Activated naive CD8-positive, alpha-beta T cell treated with anti-CD3 and anti-CD28 coated beads for 36 hours (primary cell): ENCODE measurements around the gene OR5M3. TPM values are rescaled to one million over a fixed set of nuclear protein-coding genes. Genes with fewer than 3 reads are reported as not detected.

ENCODE experiments used
- DNase-seq: peaks from one replicate; pipeline ENCODE4 v3.0.0; 2021
- H3K27ac Mint-ChIP-seq: one replicate; pipeline ENCODE4 v1.8.0; 2022; ENCODE audit warnings: mild to moderate bottlenecking, moderate library complexity, mixed read lengths
- H3K27me3 Mint-ChIP-seq: one replicate; pipeline ENCODE4 v1.8.0; 2022; ENCODE audit warnings: mild to moderate bottlenecking, mixed read lengths
- H3K36me3 Mint-ChIP-seq: one replicate; pipeline ENCODE4 v1.8.0; 2021; ENCODE audit warnings: mild to moderate bottlenecking, mixed read lengths
- H3K4me1 Mint-ChIP-seq: one replicate; pipeline ENCODE4 v1.8.0; 2021; ENCODE audit warnings: mixed read lengths
- H3K4me3 Mint-ChIP-seq: one replicate; pipeline ENCODE4 v1.8.0; 2022; ENCODE audit warnings: mild to moderate bottlenecking, moderate library complexity, mixed read lengths
- H3K9me3 Mint-ChIP-seq: one replicate; pipeline ENCODE4 v1.8.0; 2022; ENCODE audit warnings: mixed read lengths
- total RNA-seq, 2 experiments: library from RNA; stranded (reverse); gene quantifications; one replicate each; pipeline ENCODE4 v1.2.3, GENCODE V29; 2021

The OR5M3 gene
- total RNA-seq, result not detected

- Mint-ChIP-seq H3K27me3 (no peaks in the 10 kb centered on the region), H3K27ac (no peak within 1 kb of the TSS), H3K9me3 (peaks cover 3% of the 10 kb centered on the region), H3K4me3 (no peak within 1 kb of the TSS), H3K4me1 (no peaks in the 10 kb centered on the region), H3K36me3 (no peaks in the 10 kb centered on the region)
- no peak for DNase-seq
Observed at GRCh38 chr11:56473252-56473651, at the start of gene OR5M3. Gene OR5M3, minus strand, starts transcription at chr11:56473352. Its CDS starts 2,855 bp downstream, at chr11:56470497.

GRCh38 chr11:56522008-56522407 lies 48.9 kb upstream of the OR5M3 start:
- Mint-ChIP-seq H3K9me3 (peaks cover 3% of the 10 kb centered on the region), H3K4me3 (no peak overlapping the region), H3K27ac (no peak overlapping the region), H3K27me3 (no peaks in the 10 kb centered on the region), H3K36me3 (no peaks in the 10 kb centered on the region), H3K4me1 (no peaks in the 10 kb centered on the region)
- DNase-seq, result no peak

GRCh38 chr11:56513280-56513679 lies 40.1 kb upstream of the OR5M3 start:
- Mint-ChIP-seq H3K27me3 (no peaks in the 10 kb centered on the region), H3K4me3 (no peak overlapping the region), H3K27ac (no peak overlapping the region), H3K9me3 (peaks cover 2% of the 10 kb centered on the region), H3K36me3 (no peaks in the 10 kb centered on the region), H3K4me1 (no peaks in the 10 kb centered on the region)
- DNase-seq, result no peak

- Mint-ChIP-seq H3K9me3 (peaks cover 2% of the 10 kb centered on the region), H3K27me3 (no peaks in the 10 kb centered on the region), H3K27ac (no peak overlapping the region), H3K36me3 (no peaks in the 10 kb centered on the region), H3K4me3 (no peak overlapping the region), H3K4me1 (no peaks in the 10 kb centered on the region)
- DNase-seq, result no peak
Observed at GRCh38 chr11:56509439-56509838, 36.3 kb upstream of the OR5M3 start.

GRCh38 chr11:56497010-56497409 lies 23.9 kb upstream of the OR5M3 start:
- Mint-ChIP-seq H3K4me3 (no peak overlapping the region), H3K9me3 (peaks cover 2% of the 10 kb centered on the region), H3K27me3 (no peaks in the 10 kb centered on the region), H3K36me3 (no peaks in the 10 kb centered on the region), H3K4me1 (no peaks in the 10 kb centered on the region), H3K27ac (no peak overlapping the region)
- no peak for DNase-seq

GRCh38 chr11:56495117-56495516 lies 22.0 kb upstream of the OR5M3 start:
- H3K4me1 Mint-ChIP-seq, result no peaks in the 10 kb centered on the region
- H3K27me3 Mint-ChIP-seq, result no peaks in the 10 kb centered on the region
- H3K9me3 Mint-ChIP-seq, result peaks cover 2% of the 10 kb centered on the region
- no peak overlapping the region for H3K27ac Mint-ChIP-seq
- H3K36me3 Mint-ChIP-seq, result no peaks in the 10 kb centered on the region
- no peak for DNase-seq
- H3K4me3 Mint-ChIP-seq, result no peak overlapping the region

GRCh38 chr11:56491270-56491669 lies 18.1 kb upstream of the OR5M3 start, which contains the start of gene OR5M8:
Gene OR5M8, minus strand, starts transcription at chr11:56491370. Its CDS starts 0 bp downstream, at chr11:56491370.
- H3K27ac Mint-ChIP-seq, result no peak within 1 kb of the TSS

GRCh38 chr11:56486801-56487200 lies 13.6 kb upstream of the OR5M3 start:
- H3K36me3 Mint-ChIP-seq, result no peaks in the 10 kb centered on the region
- no peak for DNase-seq
- no peaks in the 10 kb centered on the region for H3K4me1 Mint-ChIP-seq
- no peak overlapping the region for H3K4me3 Mint-ChIP-seq
- no peaks in the 10 kb centered on the region for H3K27me3 Mint-ChIP-seq
- H3K9me3 Mint-ChIP-seq, result peaks cover 5% of the 10 kb centered on the region
- no peak overlapping the region for H3K27ac Mint-ChIP-seq

More at GRCh38 chr11:56491270-56491669, 18.1 kb upstream of the OR5M3 start, which contains the start of gene OR5M8:
- no peak within 1 kb of the TSS for H3K4me3 Mint-ChIP-seq
- DNase-seq, result no peak
- no peaks in the 10 kb centered on the region for H3K36me3 Mint-ChIP-seq
- peaks cover 3% of the 10 kb centered on the region for H3K9me3 Mint-ChIP-seq
- H3K27me3 Mint-ChIP-seq, result no peaks in the 10 kb centered on the region
- no peaks in the 10 kb centered on the region for H3K4me1 Mint-ChIP-seq

GRCh38 chr11:56474729-56475235 lies 1.6 kb upstream of the OR5M3 start:
- Mint-ChIP-seq H3K27ac (no peak overlapping the region), H3K4me3 (no peak overlapping the region), H3K27me3 (no peaks in the 10 kb centered on the region), H3K4me1 (no peaks in the 10 kb centered on the region), H3K9me3 (peaks cover 3% of the 10 kb centered on the region), H3K36me3 (no peaks in the 10 kb centered on the region)
- DNase-seq, result no peak

- Mint-ChIP-seq H3K27ac (no peak overlapping the region), H3K4me3 (no peak overlapping the region), H3K9me3 (peaks cover 3% of the 10 kb centered on the region), H3K36me3 (no peaks in the 10 kb centered on the region), H3K4me1 (no peaks in the 10 kb centered on the region), H3K27me3 (no peaks in the 10 kb centered on the region)
- no peak for DNase-seq
Observed at GRCh38 chr11:56457076-56457475, 16.1 kb downstream of the OR5M3 start.

- H3K9me3 Mint-ChIP-seq, result peaks cover 9% of the 10 kb centered on the region
- no peaks in the 10 kb centered on the region for H3K27me3 Mint-ChIP-seq
- H3K27ac Mint-ChIP-seq, result no peak overlapping the region
- no peak overlapping the region for H3K4me3 Mint-ChIP-seq
- no peaks in the 10 kb centered on the region for H3K36me3 Mint-ChIP-seq
- H3K4me1 Mint-ChIP-seq, result no peaks in the 10 kb centered on the region
- DNase-seq, result no peak
Observed at GRCh38 chr11:56453521-56453920, 19.6 kb downstream of the OR5M3 start.

Other genes starting within 250 kb of the OR5M3 start
- gene OR5T2, start 239.1 kb downstream of the OR5M3 start, total RNA-seq, result not detected
- not detected for gene OR5T3, start 221.1 kb downstream of the OR5M3 start, total RNA-seq
- gene OR5T1, start 199.2 kb downstream of the OR5M3 start, total RNA-seq, result not detected
- gene OR8H1, start 181.1 kb downstream of the OR5M3 start, total RNA-seq, result not detected
- gene OR8K3, start 158.2 kb downstream of the OR5M3 start, total RNA-seq, result not detected
- gene OR8K1, start 127.3 kb downstream of the OR5M3 start, total RNA-seq, result not detected
- gene OR8J1, start 119.1 kb downstream of the OR5M3 start, total RNA-seq, result not detected
- not detected for gene OR8U1, start 97.7 kb downstream of the OR5M3 start, total RNA-seq
- not detected for gene OR5AL1, start 60.7 kb downstream of the OR5M3 start, total RNA-seq
- gene OR5M8, start 18.0 kb upstream of the OR5M3 start, total RNA-seq, result not detected
- gene OR5M11, start 69.9 kb upstream of the OR5M3 start, total RNA-seq, result not detected
- not detected for gene OR5M10, start 104.4 kb upstream of the OR5M3 start, total RNA-seq
- gene OR5M1, start 141.5 kb upstream of the OR5M3 start, total RNA-seq, result not detected
- not detected for gene OR5AP2, start 169.1 kb upstream of the OR5M3 start, total RNA-seq
- not detected for gene OR5AR1, start 190.3 kb upstream of the OR5M3 start, total RNA-seq
- gene OR9G1, start 225.7 kb upstream of the OR5M3 start, total RNA-seq, result not detected